Bone marrow (tissue), 2 donors: Measurements from ENCODE around the gene ARHGEF16.

Experiments used
- DNase-seq, 2 donors: peaks; one replicate each; lab custom pipeline; 2025; lab: John Stamatoyannopoulos, UW

ARHGEF16 gene

DNA sequence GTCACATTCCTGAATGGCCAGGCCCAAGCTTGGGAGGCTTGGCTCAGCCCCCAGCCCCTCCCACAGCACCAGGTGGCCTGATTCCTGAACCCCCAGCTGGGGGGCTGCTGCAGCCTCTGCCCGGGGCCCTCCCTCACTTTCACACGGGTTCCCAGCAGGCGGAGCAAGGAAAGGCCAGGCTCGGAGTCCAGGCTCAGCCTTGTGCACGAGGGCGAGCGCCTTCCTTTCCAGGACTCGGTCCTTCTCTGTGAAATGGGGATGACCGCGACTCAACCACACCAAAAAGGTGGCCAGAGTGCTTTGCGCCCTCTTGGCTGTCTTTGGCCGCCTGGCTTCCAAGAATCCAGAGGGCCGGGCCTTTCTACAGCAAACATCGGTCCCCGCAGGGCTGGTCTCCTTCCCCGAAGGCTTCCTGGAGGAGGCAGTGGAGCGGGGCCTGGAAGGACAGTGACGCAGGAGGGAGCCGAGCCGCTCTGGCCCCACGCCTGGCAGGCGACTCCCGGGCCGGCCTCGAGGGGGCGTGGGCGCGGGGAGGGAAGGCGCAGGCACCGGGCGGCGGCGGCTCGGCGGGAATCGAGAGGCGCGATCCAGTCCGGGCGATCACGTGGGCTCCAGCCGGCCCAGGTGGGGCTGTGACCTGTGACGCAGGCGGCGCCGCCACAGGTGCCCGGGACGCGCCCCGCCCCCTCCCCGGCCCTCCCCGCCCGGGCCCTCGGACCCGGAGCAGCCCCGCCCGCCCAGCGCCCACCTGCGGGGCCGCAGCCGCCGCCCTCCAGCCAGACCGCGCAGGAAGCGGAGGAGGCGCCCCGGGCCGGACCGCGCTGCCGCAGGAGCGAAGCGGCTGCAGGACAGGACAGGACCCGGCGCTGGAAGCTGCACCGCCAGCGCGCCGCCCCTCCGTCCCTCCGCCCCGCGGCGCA, at the start of gene ARHGEF16:
Gene ARHGEF16 (plus strand): TSS at position 775 of the 920 bp plus-strand sequence. CDS start 8,420 bp downstream, outside the sequence.
- DNase-seq: peak in 1 of 2 donors; percentile 12

DNA sequence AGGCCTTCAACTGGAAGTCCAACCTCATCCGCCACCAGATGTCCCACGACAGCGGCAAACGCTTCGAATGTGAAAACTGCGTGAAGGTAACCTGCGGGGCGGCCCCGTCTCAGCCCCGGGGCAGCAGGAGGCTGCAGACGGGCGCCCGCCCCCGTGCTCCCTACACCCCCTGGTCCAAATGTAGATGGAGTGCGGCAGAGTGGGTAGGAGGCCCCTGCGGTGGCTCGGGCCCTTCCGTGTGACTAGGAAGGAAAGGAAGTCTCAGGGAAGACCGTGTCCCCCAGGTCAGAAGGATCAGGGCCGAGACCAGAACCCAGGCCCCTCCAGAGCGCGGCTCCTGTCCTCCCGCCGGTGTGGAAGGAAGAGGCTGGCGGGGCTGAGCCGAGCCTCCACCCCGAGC, 49.7 kb upstream of the ARHGEF16 start:
- DNase-seq: no peak

DNA sequence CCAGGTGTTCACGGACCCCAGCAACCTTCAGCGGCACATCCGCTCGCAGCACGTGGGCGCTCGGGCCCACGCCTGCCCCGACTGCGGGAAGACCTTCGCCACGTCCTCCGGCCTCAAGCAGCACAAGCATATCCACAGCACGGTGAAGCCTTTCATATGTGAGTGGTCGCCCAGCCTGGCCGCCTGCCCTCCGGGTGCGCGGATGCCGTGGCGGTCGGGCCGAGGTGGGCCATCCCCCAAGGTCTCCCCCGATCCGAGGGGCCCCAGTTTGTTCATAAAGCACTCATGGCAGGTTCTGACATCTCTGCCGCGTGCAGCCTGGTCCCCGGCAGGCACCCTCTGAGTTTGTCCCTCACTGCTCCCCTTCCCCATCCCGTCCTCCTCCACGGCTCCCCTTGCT, 49.0 kb upstream of the ARHGEF16 start:
- no peak for DNase-seq

DNA sequence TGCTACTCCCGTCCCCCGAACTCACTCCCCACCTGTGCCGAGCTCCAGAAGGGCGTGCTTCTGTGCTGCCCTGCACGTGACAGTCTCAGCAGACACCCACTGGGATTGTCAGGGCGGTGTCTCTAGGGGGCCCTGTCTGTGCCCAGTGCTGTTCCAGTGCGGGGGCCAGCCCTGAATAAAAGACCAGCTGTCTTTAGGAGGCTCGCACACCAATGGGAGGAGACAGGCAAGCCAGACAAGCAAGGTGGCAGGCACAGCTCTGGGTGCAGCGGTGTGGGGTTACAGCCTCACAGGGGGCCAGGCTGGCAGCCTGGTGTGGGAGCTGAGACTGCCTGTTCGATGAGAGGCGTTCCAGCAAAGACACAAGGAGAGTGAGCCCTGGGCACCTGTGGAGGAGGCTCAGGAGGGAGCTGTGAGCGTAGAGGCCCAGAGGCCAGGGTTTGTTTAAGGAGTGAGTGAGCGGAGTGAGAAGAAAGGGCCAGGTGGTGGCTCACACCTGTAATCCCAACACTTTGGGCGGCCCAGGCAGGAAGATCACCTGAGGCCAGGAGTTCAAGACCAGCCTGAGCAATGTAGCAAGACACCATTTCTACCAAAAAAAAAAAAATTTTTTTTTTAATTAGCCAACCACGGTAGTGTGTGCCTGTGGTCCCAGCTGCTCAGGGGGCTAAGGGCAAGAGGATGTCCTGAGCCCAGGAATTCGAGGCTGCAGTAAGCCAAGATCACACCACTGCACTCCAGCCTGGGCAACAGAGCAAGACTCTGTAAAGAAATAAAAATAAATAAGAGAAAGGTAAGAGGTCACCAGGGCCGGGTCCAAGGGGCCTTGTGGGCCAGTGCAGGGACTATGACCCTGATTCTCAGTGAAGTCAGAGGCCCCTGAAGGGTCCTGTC, 48.2 kb upstream of the ARHGEF16 start:
- no peak for DNase-seq

DNA sequence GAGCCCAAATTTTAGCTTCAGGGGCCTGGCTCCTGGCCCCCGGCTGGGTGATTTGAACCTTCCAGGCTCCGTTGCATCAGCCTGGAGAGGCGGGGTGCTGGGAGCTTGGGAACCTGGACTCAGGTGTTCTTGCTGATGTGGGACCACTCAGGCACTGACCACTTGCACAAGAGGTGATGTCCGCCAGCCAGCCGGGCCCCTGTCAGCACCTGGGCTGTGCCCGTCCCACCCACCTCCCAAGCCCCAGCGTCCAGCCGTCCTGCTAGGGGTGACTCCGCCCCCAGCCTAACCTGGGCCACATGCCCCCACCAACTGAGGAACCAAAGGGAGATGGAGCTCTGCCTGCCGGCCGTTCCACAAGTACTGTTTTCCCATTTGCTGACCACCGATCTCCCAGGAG, 47.4 kb upstream of the ARHGEF16 start:
- no peak for DNase-seq

DNA sequence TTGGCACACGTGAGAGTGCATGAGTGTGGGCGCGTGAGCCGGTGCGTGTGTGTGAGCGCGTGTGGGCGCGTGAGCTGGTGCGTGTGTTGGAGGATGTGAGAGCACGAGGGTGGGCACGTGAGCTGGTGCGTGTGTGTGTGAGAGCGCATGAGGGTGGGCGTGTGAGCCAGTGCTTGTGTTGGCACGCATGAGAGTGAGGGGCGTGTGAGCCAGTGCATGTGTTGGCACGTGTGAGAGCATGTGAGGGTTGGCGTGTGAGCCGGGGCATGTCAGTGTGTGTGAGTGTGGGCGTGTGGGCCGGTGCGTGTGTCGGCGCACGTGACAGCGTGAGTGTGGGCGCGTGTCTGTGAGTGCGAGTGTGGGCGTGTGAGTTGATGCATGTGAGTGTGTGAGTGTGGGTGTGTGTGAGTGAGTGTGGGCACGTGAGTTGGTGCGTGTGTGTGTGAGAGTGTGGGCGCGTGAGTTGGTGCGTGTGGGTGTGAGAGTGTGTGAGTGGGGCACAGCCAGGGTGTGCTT, 45.7 kb upstream of the ARHGEF16 start:
- DNase-seq: no peak

DNA sequence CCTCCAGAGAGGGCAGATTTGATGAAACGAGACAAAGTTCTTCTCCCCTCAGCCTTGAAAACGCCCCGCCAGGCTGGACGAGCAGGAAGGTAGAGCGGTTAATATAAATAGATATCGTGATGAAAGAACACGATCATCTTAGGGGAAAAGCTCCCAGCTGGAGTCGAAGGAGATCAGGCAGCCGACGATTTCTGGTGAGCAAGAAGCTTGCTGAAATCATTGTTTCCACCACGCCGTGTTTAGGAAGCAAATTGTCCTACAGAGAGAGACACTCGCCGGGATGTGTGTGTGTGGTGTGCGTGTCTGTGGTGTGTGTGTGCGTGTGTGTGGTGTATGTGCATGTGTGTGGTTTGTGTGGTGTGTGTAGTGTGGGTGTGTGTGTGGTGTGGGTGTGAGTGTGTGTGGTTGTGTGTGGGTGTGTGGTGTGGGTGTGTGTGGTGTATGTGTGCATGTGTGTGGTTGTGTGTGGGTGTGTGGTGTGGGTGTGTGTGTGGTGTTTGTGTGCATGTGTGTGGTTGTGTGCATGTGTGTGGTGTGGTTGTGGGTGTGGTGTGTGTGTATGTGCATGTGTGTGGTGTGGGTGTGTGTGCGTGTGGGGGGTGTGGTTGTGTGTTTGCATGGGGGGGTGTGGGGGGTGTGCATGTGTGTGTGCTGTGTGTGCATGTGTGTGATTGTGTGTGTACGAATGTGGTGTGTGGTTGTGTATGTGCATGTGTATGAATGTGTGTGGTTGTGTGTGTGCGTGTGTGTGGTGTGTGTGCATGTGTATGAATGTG, 44.9 kb upstream of the ARHGEF16 start:
- DNase-seq: no peak

DNA sequence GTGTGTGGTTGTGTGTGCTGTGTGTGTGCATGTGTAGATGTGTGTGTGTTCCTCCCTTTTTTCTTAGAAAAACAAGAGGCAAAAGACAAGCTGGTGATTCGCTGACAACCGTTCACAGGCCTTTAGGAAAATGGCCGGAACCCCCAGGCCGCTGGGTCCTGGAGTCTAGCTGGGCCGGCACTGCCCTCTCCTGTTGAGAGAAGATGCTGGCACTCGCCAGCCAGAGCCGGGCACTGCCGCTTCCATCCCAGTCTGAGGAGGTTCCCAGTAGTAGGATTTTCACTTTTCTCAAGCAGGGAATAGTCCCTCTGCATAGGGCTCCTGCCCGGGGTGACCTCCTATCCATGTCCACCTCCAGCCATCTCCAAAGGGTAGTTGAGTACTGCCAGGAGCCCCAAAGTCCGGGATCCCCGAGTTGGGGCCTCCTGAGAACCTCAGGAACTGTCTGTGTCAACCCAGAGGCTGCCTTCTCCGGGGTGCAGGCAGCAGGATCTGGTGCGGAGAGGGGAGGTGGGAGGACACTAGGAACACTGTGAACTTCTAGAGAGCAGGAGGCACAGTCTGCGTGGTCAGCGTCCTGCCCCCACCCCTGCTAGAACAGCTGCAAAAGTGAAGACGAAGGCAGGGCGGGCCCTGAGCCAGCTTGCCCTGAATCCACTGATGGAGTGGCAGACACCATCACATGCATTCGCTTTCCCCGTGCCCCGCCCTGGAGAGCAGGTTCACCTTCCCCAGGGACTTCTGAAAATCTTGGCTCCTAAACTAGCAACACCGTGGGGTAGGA, 44.1 kb upstream of the ARHGEF16 start:
- no peak for DNase-seq

DNA sequence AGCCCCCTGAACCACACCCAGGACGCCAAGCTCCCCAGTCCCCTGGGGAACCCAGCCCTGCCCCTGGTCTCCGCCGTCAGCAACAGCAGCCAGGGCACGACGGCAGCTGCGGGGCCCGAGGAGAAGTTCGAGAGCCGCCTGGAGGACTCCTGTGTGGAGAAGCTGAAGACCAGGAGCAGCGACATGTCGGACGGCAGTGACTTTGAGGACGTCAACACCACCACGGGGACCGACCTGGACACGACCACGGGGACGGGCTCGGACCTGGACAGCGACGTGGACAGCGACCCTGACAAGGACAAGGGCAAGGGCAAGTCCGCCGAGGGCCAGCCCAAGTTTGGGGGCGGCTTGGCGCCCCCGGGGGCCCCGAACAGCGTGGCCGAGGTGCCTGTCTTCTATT, 42.7 kb upstream of the ARHGEF16 start:
- no peak for DNase-seq

DNA sequence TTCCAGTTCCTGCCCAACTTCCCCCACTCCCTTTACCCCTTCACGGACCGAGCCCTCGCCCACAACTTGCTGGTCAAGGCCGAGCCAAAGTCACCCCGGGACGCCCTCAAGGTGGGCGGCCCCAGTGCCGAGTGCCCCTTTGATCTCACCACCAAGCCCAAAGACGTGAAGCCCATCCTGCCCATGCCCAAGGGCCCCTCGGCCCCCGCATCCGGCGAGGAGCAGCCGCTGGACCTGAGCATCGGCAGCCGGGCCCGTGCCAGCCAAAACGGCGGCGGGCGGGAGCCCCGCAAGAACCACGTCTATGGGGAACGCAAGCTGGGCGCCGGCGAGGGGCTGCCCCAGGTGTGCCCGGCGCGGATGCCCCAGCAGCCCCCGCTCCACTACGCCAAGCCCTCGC, 42.1 kb upstream of the ARHGEF16 start:
- DNase-seq: no peak

DNA sequence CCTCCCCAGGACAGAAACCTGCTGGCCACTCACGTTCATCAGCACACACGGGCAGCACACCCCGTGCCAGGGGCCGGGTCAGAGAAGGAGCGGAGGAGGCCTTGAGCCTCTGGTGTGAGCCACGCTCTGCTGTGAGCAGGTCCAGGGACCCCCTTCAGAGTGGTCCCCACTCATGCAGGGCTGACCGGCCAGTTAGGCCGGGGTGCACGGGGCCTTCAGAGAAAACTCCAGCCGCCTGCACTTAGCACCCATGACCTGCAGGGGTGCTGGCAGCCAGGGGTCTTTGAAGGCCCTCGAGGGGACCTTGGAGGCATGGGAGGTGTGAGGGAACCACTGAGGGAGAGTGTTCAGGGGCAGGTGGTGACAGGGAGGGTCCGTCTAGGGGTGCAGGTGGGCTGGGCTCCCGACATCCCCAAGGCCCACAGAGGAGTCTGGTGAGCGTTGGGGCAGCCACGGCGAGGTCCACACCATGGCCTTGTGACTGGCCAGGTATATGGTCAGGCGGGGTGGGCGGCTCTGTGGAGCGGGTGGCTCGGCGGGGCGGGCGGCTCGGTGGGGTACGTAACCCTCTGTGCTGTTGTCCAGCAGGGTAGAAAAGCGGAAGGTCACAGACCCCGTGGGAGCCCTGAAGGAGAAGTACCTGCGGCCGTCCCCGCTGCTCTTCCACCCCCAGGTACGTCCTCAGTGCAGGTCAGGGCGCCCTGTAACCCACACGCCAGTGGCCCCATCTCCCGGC, 40.3 kb upstream of the ARHGEF16 start:
- no peak for DNase-seq

DNA sequence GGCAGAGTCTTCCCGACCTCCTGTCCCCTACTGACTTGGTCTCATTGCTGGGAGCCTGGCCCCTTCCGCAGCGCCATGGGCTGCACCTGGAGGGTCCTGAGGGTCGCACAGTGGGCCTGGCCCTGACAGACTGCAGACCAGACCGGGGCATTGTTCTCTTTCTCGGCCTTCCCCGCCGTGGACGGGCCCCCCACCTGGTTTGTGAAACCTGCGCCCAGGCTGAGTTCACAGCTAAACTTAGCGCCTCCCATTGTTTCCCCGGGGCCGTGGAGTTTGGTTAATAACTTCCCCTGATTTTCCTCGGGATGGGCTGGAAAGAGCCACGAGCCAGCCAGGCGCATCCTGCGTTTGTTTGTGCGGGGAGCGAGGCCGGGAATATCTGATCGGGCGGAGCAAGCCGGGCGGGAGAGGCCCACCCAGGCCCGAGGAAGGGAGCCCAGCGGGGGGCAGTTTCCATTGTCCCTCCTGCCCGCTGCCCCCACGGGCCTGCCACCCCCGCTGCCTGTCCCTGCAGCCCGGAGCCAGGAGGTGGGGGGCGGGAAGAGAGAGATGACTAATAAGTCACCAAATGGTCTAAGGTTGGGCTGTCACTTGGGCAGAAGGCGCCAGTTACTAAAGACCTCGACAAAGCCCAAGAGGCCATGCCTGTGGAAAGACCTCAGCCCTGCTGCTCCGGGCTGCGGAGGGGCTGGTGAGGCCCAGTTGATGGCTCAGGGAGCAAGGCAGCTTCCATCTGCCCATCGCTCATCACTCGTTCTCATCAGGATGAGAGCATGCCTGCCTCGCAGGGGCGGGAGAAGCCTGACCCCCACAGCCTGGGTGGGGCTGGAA, 39.0 kb upstream of the ARHGEF16 start:
- DNase-seq: no peak

DNA sequence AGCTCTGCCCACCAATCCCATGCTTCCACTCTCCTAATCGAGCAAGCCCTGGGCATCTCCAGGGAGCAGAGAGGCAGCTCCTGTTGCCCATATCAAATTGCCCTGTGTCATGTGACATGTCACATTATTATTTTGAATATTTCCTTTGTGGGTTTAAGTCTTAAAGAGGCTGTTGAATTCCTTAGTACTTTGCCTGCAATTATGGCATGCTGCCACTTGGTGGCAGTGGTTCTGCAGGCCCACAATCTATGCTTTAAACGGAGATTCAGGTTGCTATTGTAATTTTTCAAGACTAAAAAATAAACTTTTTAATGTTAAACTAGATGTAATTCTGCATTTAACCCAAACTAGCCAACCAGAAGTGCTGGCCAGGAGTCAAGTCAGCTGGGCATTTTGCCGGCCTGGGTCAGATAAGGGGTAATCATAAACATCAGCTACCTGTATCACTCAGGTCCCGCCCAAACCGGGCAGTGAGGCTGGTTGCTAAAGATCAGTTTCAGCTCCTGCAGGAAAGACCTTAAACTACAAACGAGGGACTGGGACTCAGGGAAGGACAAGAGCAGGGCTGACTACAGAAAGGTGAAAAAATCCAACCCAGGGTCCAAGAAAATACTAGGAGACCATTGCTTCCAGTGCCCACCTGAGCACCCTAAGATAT, 37.3 kb upstream of the ARHGEF16 start:
- no peak for DNase-seq

DNA sequence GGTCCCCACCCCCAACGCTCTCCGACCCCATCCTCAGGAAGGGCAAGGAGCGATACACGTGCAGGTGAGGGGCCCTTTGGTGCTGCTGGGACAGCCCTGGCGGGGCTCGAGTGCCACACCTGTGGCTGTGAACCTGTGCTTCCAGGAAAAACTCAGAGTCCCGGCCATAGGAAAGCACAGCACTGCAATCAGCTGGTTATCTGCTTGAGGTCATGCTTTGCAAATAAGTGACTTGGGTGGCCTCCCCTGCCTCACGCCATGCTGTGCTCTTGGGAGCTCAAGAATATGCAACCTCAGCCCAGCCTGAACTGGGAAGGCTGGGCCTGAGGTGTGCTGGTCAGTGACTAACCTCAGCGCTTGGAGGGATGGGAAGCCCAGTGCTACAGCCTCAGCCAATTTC, 36.5 kb upstream of the ARHGEF16 start:
- DNase-seq: no peak

DNA sequence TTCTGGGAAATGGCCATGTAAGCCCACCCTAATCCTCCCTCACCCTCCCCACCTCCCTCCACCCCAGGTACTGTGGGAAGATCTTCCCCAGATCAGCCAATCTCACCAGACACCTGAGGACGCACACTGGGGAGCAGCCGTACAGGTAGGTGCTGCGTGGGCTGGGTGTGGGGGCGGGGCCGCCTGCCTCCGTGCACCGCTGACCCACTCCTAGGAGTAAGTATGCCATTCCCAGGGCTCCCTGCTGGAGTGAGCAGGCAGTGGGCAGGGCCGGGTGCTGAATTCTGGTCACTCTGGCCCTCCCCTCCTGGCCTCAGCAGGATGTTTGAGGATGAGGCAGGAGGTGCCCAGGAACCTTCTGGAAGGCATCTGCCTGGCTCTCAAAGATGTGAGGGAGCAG, 35.9 kb upstream of the ARHGEF16 start:
- DNase-seq: no peak

DNA sequence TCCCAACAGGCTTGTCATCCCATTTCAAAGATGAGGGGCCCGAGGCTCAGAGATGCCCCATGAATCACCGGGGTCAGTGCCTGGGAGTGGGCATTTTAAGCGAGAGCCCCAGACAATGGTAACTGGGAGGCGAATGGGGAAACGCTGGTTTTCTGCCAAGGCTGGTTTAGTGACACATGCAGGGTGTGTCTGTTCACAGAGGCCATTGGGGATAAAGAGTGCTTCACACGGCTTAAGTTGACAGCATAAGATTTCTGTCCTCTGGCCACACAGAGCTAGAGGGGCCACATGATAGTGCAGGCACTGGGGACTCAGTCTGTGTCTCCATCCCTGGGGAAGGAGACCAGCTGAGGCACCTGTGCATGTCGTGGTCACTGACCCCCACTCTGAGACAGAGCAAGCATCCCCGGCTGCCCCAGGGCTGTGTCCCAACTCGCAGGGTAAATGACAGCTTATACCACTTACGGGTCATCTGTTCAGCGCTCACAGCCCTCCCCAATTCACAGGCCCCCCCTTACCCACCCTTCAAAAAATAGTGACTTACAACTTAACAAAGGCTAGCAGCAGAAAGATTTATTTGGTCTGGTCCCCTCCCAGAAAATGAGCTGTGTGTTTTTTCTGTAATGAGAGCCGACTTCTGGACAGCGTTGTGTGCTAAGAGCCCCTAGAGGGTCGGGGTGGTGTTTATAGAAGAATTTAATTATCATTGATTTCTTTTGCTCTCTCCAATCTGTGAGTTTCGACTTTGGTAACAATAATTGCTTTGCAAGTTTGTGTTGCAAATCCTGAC, 34.9 kb upstream of the ARHGEF16 start:
- no peak for DNase-seq

DNA sequence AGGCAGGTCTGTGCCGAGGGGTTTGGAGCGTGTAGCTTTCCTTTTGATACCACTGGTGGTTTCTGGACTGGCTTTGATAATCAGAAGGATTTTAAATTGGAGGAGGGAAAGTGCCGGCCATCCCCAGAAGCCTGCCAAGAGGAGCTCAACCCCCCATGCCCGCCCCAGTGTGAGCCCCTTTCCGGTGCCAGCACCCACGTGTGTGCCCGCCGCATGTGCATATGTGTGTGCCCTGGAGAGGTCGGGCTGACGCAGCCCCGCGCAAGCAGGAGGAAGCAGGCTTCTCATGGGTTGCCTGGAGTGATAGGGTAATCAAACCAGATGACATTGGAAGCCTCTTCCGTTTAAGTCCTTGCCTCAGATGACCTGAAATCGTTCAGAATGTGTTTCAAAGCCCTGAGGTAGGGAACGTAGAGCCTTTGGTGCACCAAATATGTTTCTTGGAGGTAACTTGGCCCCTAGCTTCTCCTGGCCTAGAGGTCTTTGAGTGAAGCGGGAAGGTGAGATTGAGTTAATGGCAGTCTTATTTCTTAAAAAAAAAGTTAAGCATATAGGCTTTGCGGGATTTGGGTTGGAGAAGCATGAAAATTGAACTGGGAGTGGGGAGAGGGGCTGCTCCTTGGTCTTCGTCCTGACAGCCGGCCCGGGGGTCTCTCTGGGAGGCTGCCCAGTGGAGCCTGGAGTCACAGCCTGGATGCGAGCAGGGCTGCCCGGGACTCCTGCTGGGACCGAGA, 34.1 kb upstream of the ARHGEF16 start:
- DNase-seq: no peak
